Stimulated activated naive CD8-positive, alpha-beta T cell treated with anti-CD3 and anti-CD28 coated beads, Interleukin-15, amount 100 ng/mL, for 72 hours (primary cell): Measurements from ENCODE around the gene GALNT10.
A peak's percentile ranks its signal among the peaks of the same experiment; 100 is the strongest.

Experiments
- ATAC-seq: fragments of 150-1000 bp; cut with Tn5 transposase; 2 replicates; pipeline ENCODE4 v1.10.0; 2021; ENCODE audit warnings: mild to moderate bottlenecking, moderate library complexity
- DNase-seq, 2 donors: peaks; one replicate each; pipeline ENCODE4 v3.0.0; 2021 to 2022
- H3K27ac Mint-ChIP-seq, 2 donors: one replicate each; pipeline ENCODE4 v1.8.0; 2022; ENCODE audit warnings: mild to moderate bottlenecking in 2 of 2, mixed read lengths in 2 of 2, moderate library complexity in 2 of 2
- H3K27me3 Mint-ChIP-seq: one replicate; pipeline ENCODE4 v1.8.0; 2022; ENCODE audit warnings: mixed read lengths
- H3K4me1 Mint-ChIP-seq: one replicate; pipeline ENCODE4 v1.8.0; 2022; ENCODE audit warnings: mild to moderate bottlenecking, mixed read lengths
- H3K4me3 Mint-ChIP-seq, 2 donors: one replicate each; pipeline ENCODE4 v1.8.0; 2022; ENCODE audit warnings: mild to moderate bottlenecking in 2 of 2, mixed read lengths in 2 of 2, moderate library complexity in 1 of 2
- H3K9me3 Mint-ChIP-seq, 2 donors: one replicate each; pipeline ENCODE4 v1.8.0; 2022; ENCODE audit warnings: mixed read lengths in 2 of 2

GALNT10 gene

DNA sequence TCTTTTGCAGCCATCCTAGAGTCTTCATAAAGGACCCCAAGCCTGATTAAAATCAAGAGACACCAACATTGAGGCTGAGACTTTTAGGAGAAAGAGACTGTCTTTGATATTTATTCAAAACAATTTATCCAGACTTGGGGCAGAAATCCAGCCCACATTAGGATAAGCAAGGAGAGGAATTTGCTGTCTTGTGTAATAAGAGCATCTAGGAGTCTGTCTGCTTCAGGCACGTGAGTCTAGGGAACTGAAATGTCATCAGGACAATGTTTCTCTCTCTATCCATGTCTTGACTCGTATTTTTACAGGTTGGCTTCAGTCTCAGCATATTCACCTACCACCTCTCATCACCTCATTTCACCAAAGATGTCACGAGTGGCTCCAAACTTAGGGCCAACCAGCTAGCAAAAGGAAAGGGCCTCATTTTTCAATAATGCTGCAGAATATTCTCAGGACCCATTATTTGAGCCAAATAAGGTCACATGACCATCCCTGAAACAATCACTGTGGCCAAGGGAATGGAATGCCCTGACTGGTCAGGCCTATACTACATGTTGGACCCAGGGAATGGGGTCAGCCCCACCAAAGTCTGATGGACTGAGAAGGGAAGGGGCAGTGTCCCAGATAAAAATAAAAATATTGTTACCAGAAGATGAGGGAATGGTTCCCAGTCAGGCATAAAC, 184.9 kb downstream of the GALNT10 start:
- Mint-ChIP-seq H3K27ac (no peak overlapping the region), H3K27me3 (no peaks in the 10 kb centered on the region), H3K4me3 (no peak overlapping the region)

DNA sequence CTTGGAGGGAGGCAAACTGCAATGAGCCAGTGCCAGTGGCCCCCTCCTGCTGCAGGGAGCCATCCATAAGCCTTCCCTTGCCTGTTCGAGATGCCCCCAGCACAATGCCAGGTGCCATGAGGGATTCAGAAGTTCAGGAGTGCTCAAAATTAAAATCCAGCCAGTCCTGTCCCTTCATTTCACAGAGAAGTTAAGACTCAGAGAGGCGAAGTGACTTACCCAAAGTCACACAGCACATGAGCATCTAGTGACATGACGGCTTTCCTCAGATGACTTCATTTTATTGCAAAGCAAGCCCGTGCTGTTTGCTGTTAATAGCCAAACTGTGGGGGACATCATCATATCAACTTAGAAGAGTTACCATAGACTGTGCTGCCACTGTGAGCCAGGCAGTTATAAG, 185.9 kb downstream of the GALNT10 start:
- ATAC-seq: no peak
- Mint-ChIP-seq H3K27me3 (no peaks in the 10 kb centered on the region), H3K4me3 (no peak overlapping the region), H3K27ac (no peak overlapping the region), H3K9me3 (no peaks in the 10 kb centered on the region), H3K4me1 (no peaks in the 10 kb centered on the region)
- DNase-seq: no peak

More for the DNA sequence above, 184.9 kb downstream of the GALNT10 start:
- DNase-seq (no peak), ATAC-seq (no peak)
- no peaks in the 10 kb centered on the region for H3K9me3 Mint-ChIP-seq
- no peaks in the 10 kb centered on the region for H3K4me1 Mint-ChIP-seq

DNA sequence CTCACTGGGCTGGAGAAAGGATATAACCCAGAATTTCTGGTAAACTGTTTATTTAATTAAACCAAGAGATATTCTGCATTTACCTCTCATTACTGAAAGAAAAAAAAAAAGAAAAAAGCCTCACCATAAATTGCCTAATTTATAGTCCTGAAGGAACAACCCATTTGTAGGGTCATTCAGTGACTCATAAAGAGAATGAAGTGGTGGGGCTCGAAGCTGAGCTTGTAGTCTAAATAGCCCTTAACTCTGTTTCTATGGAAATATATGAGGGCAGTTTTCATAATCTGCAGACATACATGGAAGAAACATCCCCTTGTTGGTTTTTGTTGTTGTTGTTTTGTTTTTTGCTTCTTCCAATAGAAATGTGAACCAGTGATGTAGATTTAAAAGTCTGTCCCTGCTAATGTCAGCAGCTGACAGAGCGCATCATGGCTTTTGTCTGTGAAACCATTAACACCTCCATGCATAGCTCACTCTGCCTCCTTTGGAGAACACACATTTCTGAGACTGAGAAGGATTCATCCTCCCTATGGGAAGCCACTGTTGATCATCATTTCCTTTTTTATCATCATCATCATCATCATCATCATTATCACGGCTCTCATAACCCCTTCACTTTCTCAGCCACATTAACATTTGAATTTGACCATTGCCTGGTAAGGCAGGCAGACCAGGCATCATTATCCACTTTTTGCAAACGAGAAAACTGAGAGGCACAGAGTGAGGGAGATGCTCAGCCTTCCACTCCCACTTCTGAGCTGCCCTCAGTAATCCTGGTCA, 187.4 kb downstream of the GALNT10 start:
- Mint-ChIP-seq H3K27me3 (no peaks in the 10 kb centered on the region), H3K4me3 (no peak overlapping the region), H3K9me3 (no peaks in the 10 kb centered on the region), H3K27ac (peak overlapping the region in 1 of 2 donors; percentile 51), H3K4me1 (no peaks in the 10 kb centered on the region)
- ATAC-seq (no peak), DNase-seq (no peak)

DNA sequence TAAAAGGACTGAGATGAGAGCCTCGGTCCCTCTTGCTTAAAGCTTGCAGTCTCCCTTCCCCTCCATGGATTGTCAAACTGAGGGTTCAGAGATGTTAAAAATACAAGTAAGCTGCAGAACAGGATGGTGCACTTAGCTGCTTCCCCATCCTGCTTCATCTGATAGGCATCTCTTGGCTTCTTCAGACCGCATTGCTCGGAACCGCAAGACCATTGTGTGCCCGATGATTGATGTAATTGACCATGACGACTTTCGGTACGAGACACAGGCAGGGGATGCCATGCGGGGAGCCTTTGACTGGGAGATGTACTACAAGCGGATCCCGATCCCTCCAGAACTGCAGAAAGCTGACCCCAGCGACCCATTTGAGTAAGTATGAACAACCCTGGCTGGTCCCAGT, 189.7 kb downstream of the GALNT10 start:
- Mint-ChIP-seq H3K9me3 (no peaks in the 10 kb centered on the region), H3K27ac (peak overlapping the region in 1 of 2 donors; percentile 24), H3K27me3 (no peaks in the 10 kb centered on the region), H3K4me1 (peaks cover 5% of the 10 kb centered on the region), H3K4me3 (no peak overlapping the region)
- DNase-seq: no peak
- ATAC-seq: no peak

DNA sequence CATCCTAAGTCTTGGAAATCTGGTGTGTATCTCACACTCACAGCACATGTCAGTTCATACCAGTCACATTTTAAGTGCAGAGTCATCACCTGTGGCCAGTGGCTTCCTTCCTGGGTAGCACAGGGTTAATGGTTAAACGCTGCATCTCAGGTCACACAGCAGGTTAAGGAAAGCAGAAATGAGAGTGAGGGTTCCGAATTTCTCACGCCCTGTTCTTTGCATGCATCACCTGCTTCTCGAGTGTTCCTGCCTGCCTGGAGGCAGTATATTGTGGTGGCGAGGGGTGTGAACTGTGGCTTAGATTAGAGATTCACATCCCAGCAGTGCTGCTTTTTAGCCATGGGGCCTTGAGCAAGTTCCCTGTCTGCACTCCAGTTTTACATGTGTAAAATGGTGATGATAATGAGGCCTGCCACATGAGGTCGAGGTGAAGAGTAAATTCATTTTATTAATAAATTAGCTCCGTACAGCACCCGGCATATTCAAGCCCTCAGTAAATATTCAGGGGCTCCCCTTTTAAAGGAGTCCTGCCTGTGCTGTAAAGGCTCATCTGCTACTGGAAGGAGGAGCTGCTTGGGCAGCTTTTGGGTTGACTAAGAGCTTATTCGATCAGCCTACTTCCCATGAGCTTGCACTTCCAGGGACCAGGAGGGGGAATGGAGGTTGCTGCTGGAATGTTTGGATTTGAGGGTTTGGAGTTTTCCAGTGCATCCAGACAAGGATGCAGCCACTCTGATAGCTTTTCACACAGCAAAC, 194.1 kb downstream of the GALNT10 start:
- Mint-ChIP-seq H3K4me3 (no peak overlapping the region), H3K4me1 (peaks cover 8% of the 10 kb centered on the region), H3K27me3 (no peaks in the 10 kb centered on the region), H3K9me3 (no peaks in the 10 kb centered on the region), H3K27ac (peak overlapping the region in 1 of 2 donors; percentile 78)
- ATAC-seq: peak; percentile 33
- DNase-seq: no peak

DNA sequence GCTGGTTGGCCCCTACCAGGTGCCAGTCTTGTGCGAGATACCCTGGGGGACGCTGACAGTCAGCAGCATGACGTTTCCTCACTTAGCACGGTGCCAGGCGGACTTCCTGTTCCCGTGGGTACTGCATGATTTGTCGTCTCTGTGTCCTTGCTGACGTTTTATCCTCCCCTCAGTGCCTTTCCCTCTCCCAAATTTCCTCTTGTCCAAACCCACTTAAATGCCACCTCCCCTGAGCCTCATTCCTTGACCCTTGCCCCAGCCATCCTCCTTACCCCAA, 194.6 kb downstream of the GALNT10 start:
- no peak for DNase-seq
- peaks cover 8% of the 10 kb centered on the region for H3K4me1 Mint-ChIP-seq
- no peak overlapping the region for H3K4me3 Mint-ChIP-seq
- ATAC-seq: no peak
- H3K27ac Mint-ChIP-seq: no peak overlapping the region
- H3K27me3 Mint-ChIP-seq: no peaks in the 10 kb centered on the region
- no peaks in the 10 kb centered on the region for H3K9me3 Mint-ChIP-seq

DNA sequence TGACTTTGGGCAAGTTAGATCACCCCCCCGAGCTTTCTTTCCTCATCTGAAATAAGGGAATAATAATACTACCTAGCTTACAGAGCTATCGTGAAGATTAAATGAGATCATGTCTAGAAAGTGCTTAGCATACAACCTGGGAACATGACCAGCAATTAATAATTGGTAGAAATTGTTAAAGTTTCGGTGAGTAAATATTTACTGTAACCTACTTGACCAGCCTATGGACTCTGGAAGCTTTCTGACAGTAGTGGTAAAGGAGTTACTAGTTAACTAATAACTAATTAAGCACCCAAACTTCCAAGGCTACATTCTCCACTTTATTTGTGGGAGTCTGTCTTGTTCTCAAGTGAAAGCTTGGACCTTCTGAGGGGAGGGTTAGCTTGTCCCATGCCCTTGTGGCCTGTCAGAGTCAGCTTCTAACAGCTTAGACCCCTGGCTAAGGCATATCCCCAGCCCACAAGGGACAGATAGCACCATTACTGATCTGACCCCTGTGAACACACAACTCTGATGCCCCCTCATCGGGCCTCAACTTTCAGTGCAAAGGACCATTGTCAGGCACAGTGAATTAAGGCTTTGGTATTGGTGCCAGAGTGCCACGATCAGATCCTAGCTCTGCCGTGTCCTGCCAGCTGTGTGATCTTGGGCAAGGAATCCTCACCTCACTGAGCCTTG, 196.6 kb downstream of the GALNT10 start:
- no peak overlapping the region for H3K4me3 Mint-ChIP-seq
- ATAC-seq (no peak), DNase-seq (no peak)
- no peaks in the 10 kb centered on the region for H3K27me3 Mint-ChIP-seq
- no peak overlapping the region for H3K27ac Mint-ChIP-seq
- peaks cover 8% of the 10 kb centered on the region for H3K4me1 Mint-ChIP-seq
- no peaks in the 10 kb centered on the region for H3K9me3 Mint-ChIP-seq

DNA sequence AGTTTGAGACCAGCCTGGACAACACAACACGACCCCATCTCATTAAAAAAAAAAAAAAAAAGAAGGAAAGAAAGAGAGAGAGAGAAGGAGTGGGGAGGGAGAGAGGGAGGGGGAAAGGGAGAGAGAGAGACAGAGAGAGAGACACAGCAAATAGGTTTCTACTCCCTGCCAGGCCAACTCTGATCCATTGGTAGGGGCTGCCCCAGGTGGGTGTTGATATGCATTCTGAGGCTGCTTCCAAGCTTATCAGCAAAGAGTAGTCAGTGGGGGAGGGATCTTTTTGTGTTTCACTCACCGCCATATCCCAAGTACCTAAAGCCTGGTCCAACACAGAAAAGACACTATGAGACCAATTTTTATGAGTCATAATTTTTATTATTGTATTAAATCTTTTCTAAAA, 198.3 kb downstream of the GALNT10 start:
- Mint-ChIP-seq H3K4me3 (no peak overlapping the region), H3K27ac (no peak overlapping the region)

DNA sequence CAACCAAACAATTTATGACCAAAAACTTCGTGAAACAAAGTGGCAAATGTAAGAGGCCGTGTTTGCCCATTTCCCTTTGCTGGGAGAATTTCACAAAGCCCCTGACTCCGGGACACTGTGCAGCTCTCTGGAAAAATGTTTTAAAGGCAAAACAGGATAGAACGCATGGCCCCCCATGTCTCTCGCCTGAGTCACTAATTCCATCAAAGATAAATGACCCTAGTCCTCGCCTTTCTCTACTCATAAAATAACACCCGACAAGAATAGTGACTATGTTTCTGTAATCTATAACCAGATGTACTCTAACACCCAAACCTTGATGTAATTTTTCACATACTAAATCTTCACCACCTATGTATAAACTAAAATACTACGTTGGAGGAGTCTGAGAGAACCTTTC, 199.6 kb downstream of the GALNT10 start:
- H3K4me3 Mint-ChIP-seq: no peak overlapping the region
- no peaks in the 10 kb centered on the region for H3K9me3 Mint-ChIP-seq
- ATAC-seq: no peak
- peaks cover 5% of the 10 kb centered on the region for H3K4me1 Mint-ChIP-seq
- no peak overlapping the region for H3K27ac Mint-ChIP-seq
- DNase-seq: no peak
- H3K27me3 Mint-ChIP-seq: no peaks in the 10 kb centered on the region

More for the DNA sequence above, 198.3 kb downstream of the GALNT10 start:
- H3K27me3 Mint-ChIP-seq: no peaks in the 10 kb centered on the region
- no peaks in the 10 kb centered on the region for H3K9me3 Mint-ChIP-seq
- DNase-seq (no peak), ATAC-seq (no peak)
- peaks cover 8% of the 10 kb centered on the region for H3K4me1 Mint-ChIP-seq

DNA sequence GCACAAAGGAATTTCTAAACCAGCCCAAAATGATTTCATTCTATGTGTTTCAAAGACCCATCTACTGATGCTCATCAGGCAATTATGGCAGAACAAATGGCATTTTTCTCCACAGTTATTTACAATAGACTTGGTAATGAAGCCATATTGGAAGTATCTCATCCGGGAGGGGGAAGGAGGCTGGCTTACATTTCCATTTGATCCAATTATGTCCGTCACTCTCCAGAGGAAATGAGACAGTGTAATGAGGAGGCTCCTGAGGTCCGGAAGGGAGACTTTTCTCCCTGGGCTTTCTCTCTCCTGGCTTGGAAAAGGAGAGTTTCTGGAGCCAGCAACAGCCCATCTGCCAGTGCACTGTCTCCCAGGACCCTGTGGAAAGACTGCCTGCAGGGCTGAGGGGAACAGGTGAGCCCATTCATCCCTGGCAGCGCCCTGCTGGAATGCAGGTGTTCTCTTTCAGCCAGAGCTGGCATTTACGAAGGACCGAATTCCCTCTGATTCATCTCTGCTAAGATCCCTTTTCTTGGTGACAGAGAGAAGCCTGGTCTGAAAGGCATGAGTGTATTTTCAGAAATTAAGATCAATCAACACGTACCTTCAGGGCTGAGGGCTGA, 200.3 kb downstream of the GALNT10 start:
- Mint-ChIP-seq H3K4me1 (no peaks in the 10 kb centered on the region), H3K4me3 (no peak overlapping the region), H3K27me3 (no peaks in the 10 kb centered on the region), H3K27ac (peak overlapping the region in 1 of 2 donors; percentile 69), H3K9me3 (no peaks in the 10 kb centered on the region)
- ATAC-seq: no peak
- DNase-seq: no peak

DNA sequence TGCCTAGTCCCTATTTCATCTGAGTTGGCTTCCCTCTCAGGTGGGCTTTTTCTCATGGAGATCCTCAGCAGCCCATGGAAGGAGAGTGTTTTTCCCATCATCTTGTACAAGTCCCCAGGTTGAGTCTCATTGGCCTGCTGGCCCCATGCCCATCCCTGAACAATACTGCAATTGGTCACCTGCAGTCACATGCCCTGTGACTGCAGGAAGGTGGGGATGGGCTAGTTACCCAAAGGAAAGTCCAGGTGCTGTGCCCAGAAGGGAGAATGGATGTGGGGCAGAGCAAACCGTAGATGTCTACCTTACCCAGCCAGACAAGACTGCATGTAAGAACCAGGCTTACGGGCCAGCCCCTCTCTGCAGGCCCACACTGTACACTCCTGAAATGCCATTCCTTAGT, 201.3 kb downstream of the GALNT10 start:
- no peaks in the 10 kb centered on the region for H3K4me1 Mint-ChIP-seq

DNA sequence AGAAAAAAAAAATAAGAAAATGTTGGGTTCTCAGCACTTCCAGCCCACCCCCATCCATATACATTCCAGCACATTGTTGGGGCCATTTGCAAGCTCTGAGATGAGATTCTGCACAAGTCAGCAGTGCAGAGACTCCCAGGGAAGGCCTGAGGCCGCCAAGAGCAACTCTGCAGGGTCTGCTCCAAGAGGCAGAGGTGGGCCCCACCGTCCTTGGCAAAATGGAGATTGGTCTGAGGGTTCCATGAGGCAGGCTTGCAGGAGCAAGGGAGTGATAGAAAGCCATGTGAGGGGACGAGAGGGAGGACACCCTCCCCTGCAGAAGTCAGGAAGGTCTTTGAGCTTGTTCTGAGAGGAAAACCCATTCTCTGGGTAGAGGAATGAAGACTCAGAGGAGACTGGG, 203.3 kb downstream of the GALNT10 start:
- ATAC-seq: no peak
- H3K27ac Mint-ChIP-seq: peak overlapping the region in 1 of 2 donors; percentile 68
- no peaks in the 10 kb centered on the region for H3K9me3 Mint-ChIP-seq
- no peaks in the 10 kb centered on the region for H3K27me3 Mint-ChIP-seq
- no peak overlapping the region for H3K4me3 Mint-ChIP-seq
- H3K4me1 Mint-ChIP-seq: no peaks in the 10 kb centered on the region
- no peak for DNase-seq

More for the DNA sequence above, 201.3 kb downstream of the GALNT10 start:
- Mint-ChIP-seq H3K27me3 (no peaks in the 10 kb centered on the region), H3K9me3 (no peaks in the 10 kb centered on the region), H3K4me3 (no peak overlapping the region), H3K27ac (no peak overlapping the region)
- no peak for ATAC-seq
- no peak for DNase-seq

DNA sequence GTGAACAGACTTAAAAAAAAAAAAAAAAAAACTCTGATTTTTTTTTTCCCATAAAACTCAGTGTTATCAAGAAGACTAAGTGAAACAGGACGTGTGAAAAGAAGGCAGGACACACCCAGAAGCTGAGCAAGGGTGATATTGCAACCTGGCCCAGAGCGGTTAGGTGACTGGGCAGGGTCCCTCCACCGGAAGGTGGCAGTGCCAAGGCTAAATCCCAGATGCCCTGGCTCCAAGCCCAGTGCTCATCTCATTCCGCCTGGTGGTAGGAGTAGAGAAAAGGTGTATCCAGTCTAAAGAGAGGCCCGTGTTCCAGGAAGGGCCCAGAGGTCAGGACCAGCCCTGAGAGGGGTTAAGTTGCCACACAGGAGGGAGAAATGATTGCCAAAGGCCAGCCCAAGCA, 203.8 kb downstream of the GALNT10 start:
- ATAC-seq (no peak), DNase-seq (no peak)
- no peaks in the 10 kb centered on the region for H3K4me1 Mint-ChIP-seq
- peak overlapping the region in 1 of 2 donors; percentile 68 for H3K27ac Mint-ChIP-seq
- H3K27me3 Mint-ChIP-seq: no peaks in the 10 kb centered on the region
- H3K4me3 Mint-ChIP-seq: no peak overlapping the region
- no peaks in the 10 kb centered on the region for H3K9me3 Mint-ChIP-seq

DNA sequence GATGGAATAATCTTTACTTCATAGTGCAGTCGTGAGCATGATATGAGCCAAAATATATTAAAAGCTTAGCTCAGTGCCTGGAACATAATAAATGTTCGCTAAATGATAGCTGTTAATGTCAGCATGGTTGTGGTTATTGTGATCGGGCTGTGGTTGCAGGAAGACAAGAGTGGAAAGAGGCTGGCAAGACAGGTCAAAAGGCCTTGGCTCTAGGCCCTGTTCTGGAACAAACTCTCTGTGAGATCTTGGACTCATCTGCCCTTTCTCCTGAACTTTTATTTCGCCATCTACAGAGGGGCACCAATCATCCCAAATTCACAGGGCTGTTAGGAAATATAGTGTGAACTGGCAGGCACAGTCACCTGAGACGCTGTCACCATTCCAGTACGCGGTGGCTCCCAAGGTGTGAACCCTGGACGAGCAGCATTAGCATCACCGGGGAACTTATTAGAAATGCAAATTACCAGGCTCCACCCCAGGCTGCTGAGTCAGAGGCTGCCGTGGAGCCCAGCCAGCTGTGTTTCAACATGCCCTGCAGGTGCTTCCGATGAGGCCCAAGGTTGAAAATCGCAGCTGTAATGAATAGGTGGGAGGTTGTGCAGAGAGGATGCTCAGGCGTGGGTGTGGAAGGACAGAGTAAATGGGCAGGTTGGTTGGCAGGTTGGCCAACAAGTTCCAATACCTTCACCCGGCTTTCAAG, 205.0 kb downstream of the GALNT10 start:
- no peak for DNase-seq
- no peaks in the 10 kb centered on the region for H3K9me3 Mint-ChIP-seq
- ATAC-seq: no peak
- no peaks in the 10 kb centered on the region for H3K4me1 Mint-ChIP-seq
- no peak overlapping the region for H3K4me3 Mint-ChIP-seq
- no peaks in the 10 kb centered on the region for H3K27me3 Mint-ChIP-seq
- H3K27ac Mint-ChIP-seq: no peak overlapping the region

DNA sequence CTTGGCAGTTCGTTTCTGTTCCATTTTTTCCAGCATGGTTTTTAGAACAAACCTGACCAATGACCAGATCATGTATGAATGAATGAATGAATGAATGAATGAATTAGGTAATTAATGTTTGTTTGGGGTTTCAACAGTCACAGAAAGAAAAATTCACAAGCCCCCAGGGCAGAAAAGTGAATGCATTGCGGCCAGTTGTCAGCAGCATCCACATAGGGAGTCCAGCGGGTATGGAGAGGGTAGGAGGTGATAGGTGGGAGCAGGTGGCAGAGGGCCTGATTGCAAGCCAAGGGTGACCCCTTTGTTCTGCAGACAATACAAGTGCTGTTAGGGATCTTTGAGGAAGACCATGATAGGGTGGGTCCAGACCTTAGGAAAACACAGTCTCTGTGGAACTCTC, 205.6 kb downstream of the GALNT10 start:
- no peak overlapping the region for H3K4me3 Mint-ChIP-seq
- no peak for ATAC-seq

More for the DNA sequence above, 205.6 kb downstream of the GALNT10 start:
- Mint-ChIP-seq H3K27me3 (no peaks in the 10 kb centered on the region), H3K4me1 (no peaks in the 10 kb centered on the region), H3K9me3 (no peaks in the 10 kb centered on the region), H3K27ac (peak overlapping the region in 1 of 2 donors; percentile 27)
- no peak for DNase-seq
